Measurements from ENCODE around the gene ACAN.

The ACAN gene

GRCh38 chr15:88904624-88905327, 101.5 kb downstream of the ACAN start:
- peak; percentile 90 to 92 for DNase-seq

GRCh38 chr15:88905576-88905975, 102.3 kb downstream of the ACAN start:
- no peak for DNase-seq

GRCh38 chr15:88906130-88906529, 102.9 kb downstream of the ACAN start:
- DNase-seq, result no peak

GRCh38 chr15:88906551-88906950, 103.3 kb downstream of the ACAN start:
- no peak for DNase-seq

- no peak for DNase-seq
Observed at GRCh38 chr15:88907111-88907510, 103.9 kb downstream of the ACAN start.

GRCh38 chr15:88908123-88908522, 104.9 kb downstream of the ACAN start:
- no peak for DNase-seq

- DNase-seq, result no peak
Observed at GRCh38 chr15:88908697-88909621, 105.7 kb downstream of the ACAN start.

- DNase-seq, result no peak
Observed at GRCh38 chr15:88909956-88910831, 107.0 kb downstream of the ACAN start.

GRCh38 chr15:88911766-88912118, 108.5 kb downstream of the ACAN start:
- DNase-seq, result no peak

GRCh38 chr15:88912500-88912921, 109.3 kb downstream of the ACAN start:
- DNase-seq, result no peak

- peak; percentile 72 to 79 for DNase-seq
Observed at GRCh38 chr15:88913017-88913849, 110.0 kb downstream of the ACAN start, which contains the start of gene MFGE8. Gene MFGE8, minus strand, starts transcription at chr15:88913379. Its CDS starts 60 bp downstream, at chr15:88913319.

GRCh38 chr15:88913850-88914169, 110.6 kb downstream of the ACAN start:
- no peak for DNase-seq

GRCh38 chr15:88915354-88915753, 112.1 kb downstream of the ACAN start:
- no peak for DNase-seq

- DNase-seq, result no peak
Observed at GRCh38 chr15:88917760-88918159, 114.5 kb downstream of the ACAN start.

- peak; percentile 44 to 49 for DNase-seq
Observed at GRCh38 chr15:88918738-88919137, 115.5 kb downstream of the ACAN start.

- no peak for DNase-seq
Observed at GRCh38 chr15:88920186-88920891, 117.1 kb downstream of the ACAN start.

GRCh38 chr15:88920892-88921435, 117.7 kb downstream of the ACAN start:
- DNase-seq, result peak in 1 of 2 donors; percentile 47
